Measurements from ENCODE around the gene GPR137. TPM values are rescaled to one million over a fixed set of nuclear protein-coding genes. Genes with fewer than 3 reads are reported as not detected.

GPR137 gene
- total and polyA plus RNA-seq, 12 donors: 15.6 to 69.8 (median 41.2) TPM

GRCh38 chr11:64255135-64256128, 30.2 kb upstream of the GPR137 start:
- Histone ChIP-seq H3K4me3 (no peak overlapping the region), H3K27me3 (no peaks in the 10 kb centered on the region), H3K4me1 (replicated peaks in 1 of 2) (peaks cover 26 to 28% of the 10 kb centered on the region in 2 donors), H3K36me3 (replicated peaks in 1 of 2) (peaks cover 0 to 60% of the 10 kb centered on the region in 2 donors), H3K9me3 (replicated peaks in 1 of 3) (no peaks in the 10 kb centered on the region), H3K27ac (no peak overlapping the region)
- DNase-seq: no peak
- 85 to 92% (median 88%) methylated on average over 16 to 35 of the region's 35 CpGs for WGBS, 4 donors
- intact Hi-C loops (cut with DNase I): no loop called here
- no peak for TF ChIP-seq CTCF (IDR thresholded peaks at IDR 0.05)
- TF ChIP-seq POLR2A (IDR thresholded peaks at IDR 0.05): no peak

- Histone ChIP-seq H3K27ac (no peak overlapping the region), H3K4me1 (replicated peaks in 1 of 2) (peaks cover 21% of the 10 kb centered on the region in 2 donors), H3K9me3 (replicated peaks in 1 of 3) (no peaks in the 10 kb centered on the region), H3K27me3 (no peaks in the 10 kb centered on the region), H3K36me3 (replicated peaks in 1 of 2) (peaks cover 0 to 69% of the 10 kb centered on the region in 2 donors), H3K4me3 (no peak overlapping the region)
- DNase-seq: no peak
- TF ChIP-seq POLR2A (IDR thresholded peaks at IDR 0.05) (no peak), CTCF (IDR thresholded peaks at IDR 0.05) (no peak)
- WGBS, 4 donors: 84 to 100% (median 87%) methylated on average over 2 to 15 of the region's 15 CpGs
- intact Hi-C loops (cut with DNase I): no loop called here
These were observed 29.3 kb upstream of the GPR137 start for GRCh38 chr11:64256300-64256699.

- intact Hi-C loops (cut with DNase I): no loop called here
- Histone ChIP-seq H3K9me3 (replicated peaks in 1 of 3) (no peaks in the 10 kb centered on the region), H3K4me3 (no peak overlapping the region), H3K27me3 (no peaks in the 10 kb centered on the region), H3K4me1 (replicated peaks in 1 of 2) (peaks cover 6 to 7% of the 10 kb centered on the region in 2 donors), H3K36me3 (replicated peaks in 1 of 2) (peaks cover 0 to 90% of the 10 kb centered on the region in 2 donors), H3K27ac (no peak overlapping the region)
- DNase-seq: no peak
- TF ChIP-seq CTCF (IDR thresholded peaks at IDR 0.05) (no peak), POLR2A (IDR thresholded peaks at IDR 0.05) (no peak)
- WGBS, 4 donors: 90 to 92% (median 90%) methylated on average over 15 to 24 of the region's 24 CpGs; no CpG with 5 or more reads in 1 of the 4 donors
These were observed 27.3 kb upstream of the GPR137 start for GRCh38 chr11:64258356-64258755.

GRCh38 chr11:64258946-64259532, 26.6 kb upstream of the GPR137 start:
- Histone ChIP-seq H3K27me3 (no peaks in the 10 kb centered on the region), H3K9me3 (replicated peaks in 1 of 3) (no peaks in the 10 kb centered on the region), H3K4me3 (no peak overlapping the region), H3K27ac (no peak overlapping the region), H3K4me1 (replicated peaks in 1 of 2) (peaks cover 0 to under 1% of the 10 kb centered on the region in 2 donors), H3K36me3 (replicated peaks in 1 of 2) (peaks cover 0 to 97% of the 10 kb centered on the region in 2 donors)
- 90 to 92% (median 92%) methylated on average over 10 to 32 of the region's 32 CpGs for WGBS, 4 donors
- TF ChIP-seq POLR2A (IDR thresholded peaks at IDR 0.05) (no peak), CTCF (IDR thresholded peaks at IDR 0.05) (no peak)
- intact Hi-C loops (cut with DNase I): no loop called here
- DNase-seq: peak in 1 of 7 donors; percentile 23

Measured in adrenal gland (tissue), 12 donors.